Ammon's horn (tissue), 1 donor: ENCODE measurements around the gene KIAA1671.
A peak's percentile ranks its signal among the peaks of the same experiment; 100 is the strongest.

ENCODE experiments used
- DNase-seq: peaks from one replicate; pipeline ENCODE4 v3.0.0-alpha.2; 2016; ENCODE audit warnings: low spot score

The KIAA1671 gene

DNA sequence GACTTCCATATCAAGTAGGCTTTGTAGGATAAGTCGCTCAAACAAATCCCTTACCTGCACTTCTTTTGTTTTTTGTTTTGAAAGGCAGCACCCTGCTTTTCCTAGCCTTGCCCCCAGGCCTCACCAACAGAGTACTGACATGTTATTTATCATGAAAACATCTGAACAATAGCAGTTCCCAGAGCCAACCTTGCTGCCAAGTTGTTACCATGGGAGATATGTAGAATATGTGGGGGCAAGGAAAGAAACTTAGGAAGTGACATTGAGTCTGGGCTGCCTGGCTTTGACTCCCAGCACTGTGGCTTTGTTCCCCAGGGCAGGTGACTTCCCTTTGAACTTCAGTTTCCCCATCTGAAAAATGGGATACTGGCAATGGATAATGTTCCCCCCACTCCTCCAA is 193.8 kb downstream of the KIAA1671 start:
- no peak for DNase-seq

DNA sequence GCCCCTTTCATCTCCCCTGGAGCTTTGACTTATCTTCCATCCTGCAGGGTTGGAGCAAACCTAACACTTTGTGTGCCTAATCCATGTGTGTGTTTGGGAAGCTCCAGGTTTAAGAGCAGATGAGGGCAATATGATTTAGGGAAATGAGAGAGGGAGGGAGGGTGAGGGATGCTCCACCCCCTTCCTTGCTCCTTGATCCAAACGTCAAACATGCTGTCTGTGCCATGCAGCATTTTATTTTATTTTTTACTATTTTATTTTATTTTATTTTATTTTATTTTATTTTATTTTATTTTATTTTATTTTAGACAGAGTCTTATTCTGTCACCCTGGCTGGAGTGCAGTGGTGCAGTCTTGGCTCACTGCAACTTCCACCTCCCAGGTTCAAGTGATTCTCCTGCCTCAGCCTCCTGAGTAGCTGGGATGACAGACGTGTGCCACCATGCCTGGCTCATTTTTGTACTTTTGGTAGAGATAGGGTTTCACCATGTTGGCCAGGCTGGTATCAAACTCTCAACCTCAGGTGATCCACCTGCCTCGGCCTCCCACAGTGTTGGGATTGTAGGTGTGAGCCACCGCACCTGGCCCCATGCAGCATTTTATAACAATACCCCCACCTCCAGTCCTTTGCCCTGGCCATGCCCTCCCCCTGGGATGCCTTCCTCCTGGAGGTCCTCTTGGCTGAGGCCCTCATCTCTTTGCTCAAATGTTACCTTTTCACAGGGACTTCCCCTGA is 194.6 kb downstream of the KIAA1671 start:
- no peak for DNase-seq

DNA sequence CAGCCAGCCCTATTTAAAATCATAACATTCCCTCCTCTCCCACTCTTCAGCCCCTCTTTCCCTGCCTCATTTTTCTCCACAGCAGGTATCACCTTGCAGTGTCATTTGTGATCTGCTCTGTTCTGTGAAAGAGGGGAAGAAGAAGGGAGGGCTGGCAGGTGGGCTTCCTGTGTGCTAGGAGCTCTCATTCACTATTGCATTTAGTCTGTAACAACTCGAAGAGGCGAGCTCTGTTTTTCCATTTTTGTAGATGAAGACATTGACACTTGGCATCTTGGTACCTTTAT is 195.1 kb downstream of the KIAA1671 start:
- DNase-seq, result no peak

DNA sequence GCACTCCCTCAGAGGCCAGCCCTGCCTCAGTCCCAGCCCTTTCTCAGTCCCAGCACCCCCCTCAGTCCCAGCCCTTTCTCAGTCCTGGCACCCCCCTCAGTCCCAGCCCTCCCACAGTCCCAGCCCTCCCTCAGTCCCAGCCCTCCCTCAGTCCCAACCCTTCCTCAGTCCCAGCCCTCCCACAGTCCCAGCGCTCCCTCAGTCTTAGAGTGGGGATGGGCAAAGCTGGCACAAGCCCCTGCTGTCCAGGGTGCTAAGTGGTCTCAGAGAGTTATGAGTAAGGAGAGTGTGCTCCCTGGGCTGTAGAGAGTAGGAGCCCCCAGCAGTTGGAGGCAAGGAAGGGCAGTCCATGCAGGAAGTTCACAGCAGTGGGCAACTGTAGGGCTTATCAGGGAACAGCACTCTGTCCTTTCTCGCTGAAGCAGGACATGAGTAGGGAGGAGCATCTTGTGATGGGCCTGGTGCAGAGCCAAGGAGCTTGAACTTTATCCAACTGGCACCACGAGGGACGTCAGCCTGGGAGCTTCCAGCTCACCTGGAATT is 195.7 kb downstream of the KIAA1671 start:
- no peak for DNase-seq

DNA sequence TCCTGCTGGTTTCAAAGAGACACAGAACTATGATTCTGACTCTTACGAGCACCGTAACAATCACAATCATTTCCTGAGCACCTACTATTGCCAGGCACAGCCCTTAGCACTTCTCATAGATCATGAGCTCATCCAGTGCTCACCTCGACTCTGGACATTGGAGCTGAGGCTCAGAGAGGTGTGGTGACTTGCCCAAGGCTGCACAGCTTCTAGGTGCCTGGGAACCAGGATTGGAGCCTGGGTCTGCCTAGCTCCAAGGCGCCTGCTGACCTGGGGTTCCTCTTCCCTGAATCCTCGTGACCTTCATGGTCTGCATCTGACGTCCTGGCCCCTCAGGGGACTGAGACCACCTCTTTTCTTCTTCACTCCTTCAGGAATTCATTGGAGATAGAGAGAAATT is 196.5 kb downstream of the KIAA1671 start:
- DNase-seq, result no peak

DNA sequence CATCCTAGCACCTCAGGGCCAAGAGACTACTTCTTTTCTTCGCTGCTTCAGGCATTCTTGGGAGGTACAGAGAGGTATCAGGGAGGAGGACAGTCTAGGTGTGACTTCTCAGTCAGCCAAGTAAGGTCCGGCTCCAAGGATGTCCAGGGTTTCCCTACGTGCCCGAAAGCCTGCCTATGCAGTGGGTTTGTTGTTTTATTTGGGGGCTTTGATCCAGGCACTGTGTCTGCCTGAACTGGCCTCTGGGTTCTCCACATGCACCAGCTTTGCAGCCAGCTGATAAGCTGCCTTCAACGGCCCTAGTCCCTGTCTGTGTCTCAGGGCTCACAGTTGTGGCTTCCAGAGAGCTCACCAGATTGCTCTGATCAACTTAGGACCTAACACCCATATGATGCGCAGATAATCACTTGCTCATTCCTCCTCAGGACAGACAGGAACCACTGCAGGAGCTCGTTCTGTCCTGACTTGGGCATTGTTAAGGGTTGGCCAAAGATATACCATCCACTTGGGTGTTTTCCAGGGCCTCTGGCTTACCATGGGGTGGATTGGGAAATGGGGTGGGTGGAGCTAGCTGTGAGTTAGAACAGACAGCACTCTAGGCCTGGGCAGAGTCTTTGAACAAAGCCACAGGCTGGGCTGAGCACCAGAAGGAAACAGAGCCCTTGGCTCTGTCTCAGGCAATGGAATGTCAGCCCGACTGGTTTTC is 201.6 kb downstream of the KIAA1671 start:
- DNase-seq, result peak; percentile 33

DNA sequence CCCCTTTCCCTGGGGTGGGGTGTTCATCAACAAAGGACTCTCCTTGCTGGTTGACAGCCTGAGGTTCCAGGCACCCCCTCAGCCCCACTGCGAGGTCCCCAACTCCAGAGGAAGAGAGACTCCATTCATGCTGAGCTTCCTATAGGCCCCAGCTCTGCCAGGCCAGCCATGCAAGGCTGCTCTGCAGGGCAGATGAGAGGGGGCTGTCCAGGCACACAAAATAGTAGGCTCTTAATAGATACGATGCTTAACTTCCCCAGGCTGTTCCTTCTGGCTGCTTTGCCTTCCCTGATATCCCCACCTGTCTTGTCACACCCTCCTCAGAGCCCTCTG is 202.1 kb downstream of the KIAA1671 start:
- no peak for DNase-seq

DNA sequence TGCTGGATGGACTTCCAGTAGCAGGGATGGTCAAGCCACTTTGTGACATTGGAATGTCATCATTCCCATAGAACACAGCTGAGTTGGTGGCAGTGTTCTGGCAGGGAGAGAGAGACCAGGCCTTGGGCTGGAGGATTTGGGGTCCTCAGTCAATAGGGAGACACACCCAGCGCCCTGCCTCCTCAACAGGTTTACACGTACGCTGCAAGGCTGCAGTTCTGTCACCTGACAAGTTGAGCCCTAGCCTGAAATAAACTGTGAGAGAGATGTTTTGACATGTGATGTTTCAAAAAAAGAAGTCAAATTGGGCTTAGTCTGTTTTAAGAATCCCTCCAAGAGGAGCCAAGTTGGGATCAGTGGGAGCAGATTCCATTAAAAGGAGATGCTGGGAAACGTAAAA is 204.2 kb downstream of the KIAA1671 start:
- DNase-seq, result no peak

DNA sequence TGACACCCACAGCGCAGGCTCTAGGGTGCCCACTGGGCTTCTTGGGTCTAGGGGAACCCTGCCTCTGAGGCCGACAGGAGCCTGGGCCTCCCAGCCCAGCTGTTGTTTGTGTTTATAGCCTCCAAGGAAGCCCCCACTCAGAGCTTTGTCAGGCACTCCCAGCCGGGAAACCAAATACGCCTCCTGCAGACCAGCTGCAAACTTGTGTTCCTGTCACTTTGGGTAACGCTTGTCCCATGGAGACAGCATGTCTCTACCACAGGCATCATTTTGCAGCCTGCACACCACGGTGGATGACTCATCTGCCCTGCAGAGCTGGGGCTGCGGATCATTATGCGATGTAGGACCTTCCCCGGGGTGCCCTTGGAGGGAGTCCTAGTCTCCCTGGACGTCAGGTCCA is 206.5 kb downstream of the KIAA1671 start:
- DNase-seq, result peak; percentile 63

DNA sequence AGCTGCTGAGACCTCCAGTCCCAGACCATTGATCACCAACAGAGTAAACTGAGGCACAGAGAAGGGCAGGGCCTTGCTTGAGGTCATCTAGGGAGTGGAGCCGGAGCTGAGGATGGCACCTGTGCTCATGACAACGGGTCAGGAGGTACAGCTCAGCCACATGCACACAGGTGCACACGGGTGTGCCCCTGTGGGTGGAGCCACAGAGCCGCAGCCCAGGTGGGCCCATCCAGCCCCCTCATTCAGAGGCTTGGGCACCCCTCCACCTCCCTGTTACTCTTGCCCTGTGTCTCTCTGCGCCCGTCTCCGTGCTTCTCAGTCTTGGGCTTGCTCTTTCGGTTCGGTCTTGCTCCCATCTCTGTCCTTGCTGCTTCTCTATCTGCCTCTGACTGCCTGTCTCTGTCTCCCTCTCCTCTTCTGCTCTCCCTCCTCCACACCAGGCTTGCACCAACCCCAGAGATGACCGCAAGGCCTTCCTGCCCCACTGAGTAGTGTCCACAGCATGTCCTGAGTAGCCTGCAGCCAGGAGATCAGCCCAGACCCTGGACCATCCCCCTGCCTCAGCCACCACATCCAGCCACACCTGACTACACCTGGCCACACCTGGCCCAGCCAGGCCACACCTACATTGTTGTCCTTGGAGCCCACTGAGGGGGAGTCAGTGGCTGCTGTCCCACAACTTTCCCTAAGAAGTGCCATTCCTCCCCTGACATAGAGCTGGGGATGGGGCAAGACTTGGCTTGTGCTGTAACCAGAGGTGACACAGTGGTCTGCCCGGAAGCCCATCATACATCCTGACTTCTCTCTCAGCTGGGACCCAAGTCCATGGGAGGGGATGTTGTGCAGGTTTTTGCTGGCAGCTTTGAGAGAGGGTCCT is 207.8 kb downstream of the KIAA1671 start:
- no peak for DNase-seq

DNA sequence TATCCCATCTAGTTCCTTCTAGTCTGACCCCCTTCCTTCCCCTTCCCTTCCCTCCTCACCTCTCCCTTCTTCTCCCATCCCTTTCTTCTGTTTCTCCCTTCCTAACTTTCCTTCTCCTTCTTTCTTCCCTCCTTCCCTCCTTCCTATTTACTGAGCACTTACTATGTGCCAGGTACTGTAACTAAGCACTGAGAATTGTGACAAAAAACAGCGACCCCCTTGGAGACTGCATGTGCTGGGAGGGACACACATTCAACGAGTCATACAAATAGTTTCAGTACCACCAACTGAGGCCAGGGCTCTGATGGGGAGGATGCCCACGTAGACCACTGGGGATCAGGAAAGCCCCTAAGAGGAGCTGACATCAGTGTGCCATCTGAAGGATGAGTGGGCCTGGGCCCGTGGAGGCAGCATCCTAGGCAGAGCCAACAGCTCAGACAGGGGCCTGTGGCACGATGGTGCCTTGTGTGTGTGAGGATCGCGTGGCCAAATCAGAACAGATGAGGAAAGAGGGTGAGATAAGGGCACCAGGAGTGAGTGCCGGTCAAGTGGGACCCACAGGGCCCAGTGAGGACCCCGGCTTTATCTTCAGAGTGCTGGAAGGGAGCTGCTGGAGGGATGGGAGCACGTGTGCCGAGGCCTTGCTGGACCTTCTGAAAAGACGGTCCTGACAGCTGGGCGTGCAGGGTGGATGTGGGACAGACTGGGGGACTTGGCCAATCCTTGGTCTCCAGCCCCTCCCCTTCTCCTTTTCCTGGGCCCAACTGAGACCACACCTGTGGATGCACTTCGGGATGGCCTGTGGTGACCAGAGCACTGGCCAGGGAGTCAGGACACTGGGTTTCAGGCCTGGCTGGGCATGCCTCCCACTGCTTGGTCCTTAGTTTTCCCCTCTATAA is 208.8 kb downstream of the KIAA1671 start:
- DNase-seq, result no peak

DNA sequence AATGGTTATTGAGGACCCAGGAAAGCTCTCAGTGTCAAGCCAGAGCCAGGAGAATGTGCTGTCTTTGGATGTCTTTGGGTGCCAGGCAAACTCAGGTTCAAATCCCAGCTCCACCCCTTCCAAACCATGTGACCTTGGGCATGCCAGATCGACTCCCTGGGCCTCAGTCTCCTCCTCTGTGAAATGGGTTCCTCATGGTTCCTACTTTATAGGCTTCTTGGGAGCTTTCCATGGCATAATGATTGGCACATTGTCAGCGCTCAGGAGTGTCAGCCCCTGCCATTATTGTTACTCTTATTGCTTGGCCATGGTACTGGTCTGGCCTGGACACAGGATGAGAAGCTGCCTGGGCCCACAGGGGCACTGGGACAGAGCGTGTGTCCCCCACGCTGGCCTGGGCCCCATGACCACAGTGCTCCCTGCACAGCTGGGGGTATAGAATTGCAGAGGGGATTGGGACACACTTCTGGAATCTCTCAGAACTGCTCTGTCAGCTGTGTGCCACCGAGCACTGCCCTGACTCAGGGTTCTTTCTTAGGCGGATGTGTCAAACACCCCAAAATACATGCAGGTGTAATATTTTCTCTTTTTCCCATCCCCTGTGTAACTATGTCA is 209.5 kb downstream of the KIAA1671 start:
- DNase-seq, result no peak

DNA sequence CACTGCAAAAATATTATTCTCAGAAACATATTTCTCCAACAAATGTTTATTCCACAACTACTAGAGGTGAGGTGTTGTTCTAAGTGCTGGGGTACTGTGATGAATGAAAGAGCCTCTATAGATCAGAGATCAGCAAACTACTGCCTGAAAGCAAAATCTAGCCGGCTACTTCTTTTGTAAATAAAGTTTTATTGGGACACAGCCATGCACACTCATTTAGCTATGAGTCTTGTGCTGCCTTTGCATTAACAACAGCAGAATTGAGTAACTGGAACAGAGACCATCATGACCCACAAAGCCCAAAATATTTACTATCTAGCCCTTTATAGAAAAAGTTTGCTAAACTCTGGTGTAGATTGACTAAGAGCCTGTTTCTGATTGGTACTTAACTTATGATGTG is 210.0 kb downstream of the KIAA1671 start:
- DNase-seq, result no peak

DNA sequence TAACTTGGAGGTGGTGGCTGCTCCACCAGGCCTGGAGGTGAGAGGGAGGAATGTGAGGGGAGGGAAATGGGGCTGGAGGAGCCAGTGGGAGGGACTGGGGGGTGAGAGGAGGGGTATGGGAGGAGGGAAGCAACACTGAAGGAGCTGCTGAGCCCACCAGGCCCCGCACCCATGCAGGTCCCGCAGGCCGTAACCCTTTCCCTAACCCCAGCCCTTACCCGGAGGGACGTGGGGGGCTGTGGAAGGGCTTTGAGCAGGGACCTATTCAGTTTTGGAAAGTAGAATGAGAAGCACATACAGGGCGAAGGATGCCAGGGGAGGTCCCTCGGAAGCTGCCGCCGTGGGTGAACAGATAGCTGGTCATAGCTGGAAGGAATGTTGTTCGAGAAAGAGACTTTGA is 213.3 kb downstream of the KIAA1671 start:
- no peak for DNase-seq

DNA sequence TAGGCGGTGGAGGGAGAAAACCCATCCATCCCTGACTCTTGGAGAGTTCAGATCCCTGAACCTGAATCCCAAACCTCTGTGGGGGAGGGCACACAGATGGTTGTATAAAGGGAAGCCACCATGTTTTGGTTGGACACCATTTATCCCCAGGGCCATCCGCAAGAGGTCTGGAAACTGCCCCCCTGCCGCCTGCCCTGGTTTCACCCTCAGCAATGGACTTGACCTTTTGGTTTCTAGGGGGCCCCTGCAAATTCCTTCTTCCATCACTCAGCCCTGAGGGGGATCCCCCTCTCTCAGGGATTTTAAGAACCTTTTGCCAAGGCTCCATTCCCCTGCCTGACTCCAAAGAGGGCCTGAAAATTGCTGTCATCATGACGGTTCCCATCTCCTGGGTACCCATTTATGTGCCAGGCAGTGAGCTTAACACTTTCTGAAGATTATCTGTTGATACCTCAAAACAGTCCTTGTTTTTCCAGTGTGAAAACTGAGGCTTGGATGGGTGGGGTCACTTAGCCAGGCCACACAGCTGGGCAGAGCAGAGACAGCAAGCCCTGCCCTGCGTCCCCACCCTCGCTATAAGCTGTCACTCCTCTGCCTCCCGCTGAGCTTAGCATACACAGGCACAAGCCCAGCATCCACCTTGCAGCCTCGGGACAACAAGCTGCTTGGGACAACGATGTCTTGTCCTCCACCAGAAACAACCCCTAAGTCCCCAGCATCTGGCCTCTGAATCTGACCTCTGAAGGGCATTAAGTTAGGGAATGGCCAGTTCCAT is 213.9 kb downstream of the KIAA1671 start:
- DNase-seq, result no peak

DNA sequence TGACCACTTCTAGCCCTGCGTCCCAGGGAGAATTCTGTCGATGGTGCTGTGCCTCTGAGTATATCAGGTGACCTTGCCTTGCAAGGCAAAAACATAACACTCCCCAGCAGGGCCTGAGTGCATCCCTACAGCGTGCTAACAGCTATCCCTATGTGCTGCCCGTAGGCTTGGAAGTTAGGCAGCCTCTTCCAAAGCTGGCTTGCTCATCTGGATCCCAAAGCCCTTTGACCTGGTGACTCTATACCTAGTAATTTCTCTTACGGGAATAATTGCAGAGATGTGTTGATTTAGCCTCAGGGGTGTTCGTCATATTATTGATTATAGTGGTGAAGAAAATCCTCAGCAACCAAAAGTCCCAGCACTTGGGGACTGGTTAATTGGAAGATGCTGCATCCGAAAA is 214.6 kb downstream of the KIAA1671 start:
- no peak for DNase-seq

DNA sequence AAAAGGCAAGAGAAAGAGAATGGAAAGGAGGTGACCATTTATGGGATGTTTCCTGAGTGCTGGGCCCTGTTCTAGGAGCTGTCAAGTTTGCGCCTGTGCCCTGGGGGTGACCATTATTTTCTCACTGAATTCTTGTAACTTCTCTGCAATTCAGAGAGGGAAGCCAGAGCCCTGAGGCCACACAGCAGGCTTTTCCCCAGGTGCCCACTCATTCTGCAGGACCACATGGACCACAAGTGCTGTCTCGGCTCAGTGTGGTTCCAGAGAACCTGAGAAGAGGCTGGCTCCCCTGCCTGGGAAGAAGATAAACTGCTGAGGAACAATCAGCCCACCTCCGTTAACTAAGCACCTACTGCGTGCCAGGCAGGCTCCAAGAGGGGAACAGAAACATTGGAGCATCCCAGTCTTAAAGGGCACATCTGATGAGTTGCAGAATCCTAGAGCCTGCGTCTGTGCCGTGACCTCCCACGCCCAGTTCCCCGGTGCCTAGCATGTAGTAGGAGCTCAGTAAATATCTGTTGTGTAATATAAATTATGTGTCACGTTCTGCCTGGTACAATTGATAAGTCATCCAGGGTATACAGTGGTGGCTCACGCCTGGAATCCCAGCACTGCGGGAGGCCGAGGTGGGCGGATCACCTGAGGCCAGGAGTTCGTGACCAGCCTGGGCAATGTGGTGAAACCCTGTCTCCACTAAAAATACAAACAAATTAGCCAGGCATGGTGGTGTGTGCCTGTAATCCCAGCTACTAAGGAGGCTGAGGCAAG is 215.5 kb downstream of the KIAA1671 start:
- DNase-seq, result no peak

DNA sequence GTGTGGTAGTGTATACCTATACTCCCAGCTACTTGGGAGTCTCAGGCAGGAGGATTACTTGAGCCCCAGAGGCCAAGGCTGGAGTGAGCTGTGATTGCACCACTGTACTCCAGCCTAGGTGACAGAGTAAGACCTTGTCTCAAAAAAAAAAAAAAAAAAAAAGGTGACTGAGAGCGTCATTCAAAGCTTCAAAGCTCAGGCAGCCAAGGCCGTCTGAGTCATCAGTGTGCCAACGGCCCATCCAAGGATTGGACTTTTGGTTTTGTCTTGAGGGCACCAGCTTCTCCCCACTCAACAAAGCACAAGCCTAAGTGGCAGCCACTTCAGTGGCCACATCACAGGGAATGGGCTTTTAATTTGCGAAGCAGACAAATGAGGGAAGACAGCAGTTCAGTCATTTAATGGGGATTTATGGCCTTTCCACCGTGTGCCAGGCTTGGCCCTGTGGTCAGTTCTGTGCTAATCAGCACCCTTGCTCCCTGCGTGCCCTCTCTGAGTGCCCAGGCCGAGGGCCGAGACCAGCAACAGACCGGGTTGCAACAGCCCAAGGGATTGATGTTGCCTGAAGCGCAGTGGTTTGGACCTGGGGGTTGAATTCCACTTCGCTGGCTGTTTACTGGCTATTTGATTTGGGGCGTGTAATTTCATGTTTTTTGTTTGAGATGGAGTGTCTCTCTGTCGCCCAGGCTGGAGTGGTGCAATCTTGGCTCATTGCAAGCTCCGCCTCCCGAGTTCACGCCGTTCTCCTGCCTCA is 216.9 kb downstream of the KIAA1671 start:
- no peak for DNase-seq

DNA sequence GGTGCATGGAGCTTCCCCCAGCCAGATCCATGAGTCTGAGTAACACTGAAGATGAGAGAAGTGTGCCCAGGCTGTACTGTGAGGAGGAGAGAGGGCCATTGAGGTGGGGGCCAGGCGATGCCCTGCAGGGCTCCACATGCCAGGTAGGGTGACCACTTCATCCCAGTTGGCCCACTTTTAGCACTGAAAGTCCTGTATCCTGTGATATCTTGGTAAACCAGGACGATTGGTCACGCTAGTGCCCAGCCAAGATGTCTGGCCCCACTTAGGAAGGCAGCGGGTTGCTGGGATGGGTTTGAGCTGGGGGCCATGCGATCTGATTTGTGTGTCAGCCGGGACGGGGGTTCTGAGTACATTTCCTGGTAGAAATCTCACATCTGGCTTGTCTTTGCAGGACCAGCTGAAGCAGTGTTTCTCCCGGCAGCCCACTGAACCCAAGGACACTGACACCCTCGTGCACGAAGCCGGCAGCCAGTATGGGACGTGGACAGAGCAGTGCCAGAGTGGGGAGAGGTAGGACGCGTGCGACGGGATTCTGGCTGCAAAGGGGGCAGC is 218.0 kb downstream of the KIAA1671 start:
- no peak for DNase-seq
